Measurements from ENCODE around the gene KCP.
A peak's percentile ranks its signal among the peaks of the same experiment; 100 is the strongest.
"Not testable (repeated sequence)": the region's sequence is repeated elsewhere in the genome, so short reads cannot be mapped to it uniquely, and the experiment has no call there.

Gene KCP

GRCh38 chr7:128913870-128914565 is 3.5 kb upstream of the KCP start:
- no peak overlapping the region for H3K4me3 ChIP-seq (ENCODE audit: low read length)
- no peak for DNase-seq (ENCODE audit: low read depth)
- TF ChIP-seq CTCF (conservative IDR thresholded peaks at IDR 0.05; ENCODE audit: low read depth, low read length): no peak

- H3K4me3 ChIP-seq (ENCODE audit: low read length); DNase-seq (ENCODE audit: low read depth): not testable (repeated sequence)
Measured at GRCh38 chr7:128912709-128913495, 2.4 kb upstream of the KCP start.

- TF ChIP-seq CTCF (conservative IDR thresholded peaks at IDR 0.05; ENCODE audit: low read depth, low read length): no peak
- H3K4me3 ChIP-seq (ENCODE audit: low read length): no peak overlapping the region
- DNase-seq (ENCODE audit: low read depth): no peak
Measured at GRCh38 chr7:128912281-128912680, 1.8 kb upstream of the KCP start.

GRCh38 chr7:128911423-128912031 is 1.0 kb upstream of the KCP start:
- no peak for TF ChIP-seq CTCF (conservative IDR thresholded peaks at IDR 0.05; ENCODE audit: low read depth, low read length)
- H3K4me3 ChIP-seq (ENCODE audit: low read length): no peak overlapping the region

GRCh38 chr7:128909625-128910568 is 612 bp downstream of the KCP start:
- peak overlapping the region; percentile 48 for H3K4me3 ChIP-seq (ENCODE audit: low read length)
- no peak for TF ChIP-seq CTCF (conservative IDR thresholded peaks at IDR 0.05; ENCODE audit: low read depth, low read length)
- no peak for DNase-seq (ENCODE audit: low read depth)

More at GRCh38 chr7:128911423-128912031, 1.0 kb upstream of the KCP start:
- DNase-seq (ENCODE audit: low read depth): no peak

GRCh38 chr7:128908750-128909624 is 1.5 kb downstream of the KCP start:
- TF ChIP-seq CTCF (conservative IDR thresholded peaks at IDR 0.05; ENCODE audit: low read depth, low read length): no peak
- H3K4me3 ChIP-seq (ENCODE audit: low read length): peak overlapping the region; percentile 48
- DNase-seq (ENCODE audit: low read depth): no peak
